ENCODE measurements around the gene PXMP4.
"Not testable (repeated sequence)": the region's sequence is repeated elsewhere in the genome, so short reads cannot be mapped to it uniquely, and the experiment has no call there.

Gene PXMP4

GRCh38 chr20:33709398-33709797 lies 10.7 kb downstream of the PXMP4 start:
- DNase-seq (ENCODE audit: extremely low spot score) = no peak
- POLR2A ChIA-PET = no interaction called here
- CTCF ChIA-PET = interaction anchor here (1.0 kb wide), 1 partner anchor 14 kb away, joined by 3 read pairs; no protein-coding TSS in a partner anchor
- no peak for TF ChIP-seq CTCF (IDR thresholded peaks at IDR 0.05; ENCODE audit: control extremely low read depth, extremely low read depth, low read depth, missing control alignments)

DNA sequence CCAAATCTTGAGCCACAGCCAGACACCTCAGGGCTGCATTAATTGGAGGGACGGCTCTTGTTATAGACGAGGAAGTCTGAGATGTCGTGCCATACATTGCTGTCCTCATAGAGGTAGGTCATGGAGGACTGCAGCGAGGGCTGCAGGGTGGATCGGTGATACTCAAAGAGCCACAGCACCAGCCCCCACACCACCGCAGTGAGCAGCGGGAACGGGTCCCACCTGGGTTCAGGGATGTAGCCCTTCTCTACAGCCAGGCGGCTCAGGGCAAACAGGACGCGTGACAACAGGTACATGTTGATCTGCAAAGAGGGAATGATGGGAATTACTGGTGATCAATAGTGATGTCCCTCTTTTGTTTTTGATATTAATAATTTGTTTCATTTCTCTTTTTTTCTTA lies 12.4 kb downstream of the PXMP4 start:
- no peak for TF ChIP-seq CTCF (IDR thresholded peaks at IDR 0.05; ENCODE audit: control extremely low read depth, extremely low read depth, low read depth, missing control alignments)
- POLR2A ChIA-PET = no interaction called here
- no peak for DNase-seq (ENCODE audit: extremely low spot score)
- CTCF ChIA-PET = no interaction called here

DNA sequence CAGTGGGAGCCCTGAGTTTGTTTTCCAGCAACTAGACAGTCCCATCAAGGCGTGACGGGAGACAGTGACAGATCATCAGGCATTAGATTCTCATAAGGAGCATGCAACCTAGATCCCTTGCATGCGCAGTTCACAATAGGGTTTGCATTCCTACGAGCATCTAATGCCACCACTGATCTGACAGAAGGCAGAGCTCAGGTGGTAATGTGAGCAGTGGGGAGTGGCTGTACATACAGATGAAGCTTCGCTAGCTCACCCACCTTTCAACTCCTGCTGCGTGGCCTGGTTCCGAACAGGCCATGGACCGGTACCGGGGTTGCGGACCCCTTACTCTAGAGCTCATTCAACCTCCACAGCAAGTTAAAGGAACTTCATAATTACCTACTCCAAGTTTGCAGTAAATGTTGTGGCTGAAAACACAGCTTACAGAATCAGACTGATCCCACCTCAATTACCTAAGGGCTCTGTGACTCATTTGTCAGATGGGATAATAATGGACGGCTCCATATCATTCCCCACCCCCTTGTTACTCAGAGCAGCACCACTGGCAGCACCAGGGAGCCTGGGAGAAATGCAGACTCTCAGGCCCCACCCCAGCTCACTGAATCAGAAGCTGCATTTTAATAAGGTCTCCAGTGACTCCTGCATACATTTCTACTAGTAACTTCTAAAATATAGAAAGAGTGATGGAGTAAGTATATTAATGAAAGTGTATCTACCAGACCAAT lies 15.7 kb downstream of the PXMP4 start:
- TF ChIP-seq CTCF (IDR thresholded peaks at IDR 0.05; ENCODE audit: control extremely low read depth, extremely low read depth, low read depth, missing control alignments) = no peak
- ChIA-PET CTCF (interaction anchor here (0.9 kb wide), 1 partner anchor 19 kb away, joined by 3 read pairs; no protein-coding TSS in a partner anchor), POLR2A (interaction anchor here (0.6 kb wide), 1 partner anchor 8 kb away, joined by 5 read pairs; no protein-coding TSS in a partner anchor)
- DNase-seq (ENCODE audit: extremely low spot score) = no peak

GRCh38 chr20:33703498-33704137 lies 16.5 kb downstream of the PXMP4 start:
- POLR2A ChIA-PET = no interaction called here
- CTCF ChIA-PET = interaction anchor here (0.9 kb wide), 1 partner anchor 20 kb away, joined by 3 read pairs; no protein-coding TSS in a partner anchor
- no peak for DNase-seq (ENCODE audit: extremely low spot score)
- TF ChIP-seq CTCF (IDR thresholded peaks at IDR 0.05; ENCODE audit: control extremely low read depth, extremely low read depth, low read depth, missing control alignments) = no peak

GRCh38 chr20:33702861-33703260 lies 17.2 kb downstream of the PXMP4 start:
- CTCF ChIA-PET = no interaction called here
- DNase-seq (ENCODE audit: extremely low spot score) = no peak
- POLR2A ChIA-PET = no interaction called here
- no peak for TF ChIP-seq CTCF (IDR thresholded peaks at IDR 0.05; ENCODE audit: control extremely low read depth, extremely low read depth, low read depth, missing control alignments)

- no peak for DNase-seq (ENCODE audit: extremely low spot score)
- no peak for TF ChIP-seq CTCF (IDR thresholded peaks at IDR 0.05; ENCODE audit: control extremely low read depth, extremely low read depth, low read depth, missing control alignments)
- ChIA-PET POLR2A (no interaction called here), CTCF (no interaction called here)
Measured at GRCh38 chr20:33701629-33702450, 18.3 kb downstream of the PXMP4 start.

DNA sequence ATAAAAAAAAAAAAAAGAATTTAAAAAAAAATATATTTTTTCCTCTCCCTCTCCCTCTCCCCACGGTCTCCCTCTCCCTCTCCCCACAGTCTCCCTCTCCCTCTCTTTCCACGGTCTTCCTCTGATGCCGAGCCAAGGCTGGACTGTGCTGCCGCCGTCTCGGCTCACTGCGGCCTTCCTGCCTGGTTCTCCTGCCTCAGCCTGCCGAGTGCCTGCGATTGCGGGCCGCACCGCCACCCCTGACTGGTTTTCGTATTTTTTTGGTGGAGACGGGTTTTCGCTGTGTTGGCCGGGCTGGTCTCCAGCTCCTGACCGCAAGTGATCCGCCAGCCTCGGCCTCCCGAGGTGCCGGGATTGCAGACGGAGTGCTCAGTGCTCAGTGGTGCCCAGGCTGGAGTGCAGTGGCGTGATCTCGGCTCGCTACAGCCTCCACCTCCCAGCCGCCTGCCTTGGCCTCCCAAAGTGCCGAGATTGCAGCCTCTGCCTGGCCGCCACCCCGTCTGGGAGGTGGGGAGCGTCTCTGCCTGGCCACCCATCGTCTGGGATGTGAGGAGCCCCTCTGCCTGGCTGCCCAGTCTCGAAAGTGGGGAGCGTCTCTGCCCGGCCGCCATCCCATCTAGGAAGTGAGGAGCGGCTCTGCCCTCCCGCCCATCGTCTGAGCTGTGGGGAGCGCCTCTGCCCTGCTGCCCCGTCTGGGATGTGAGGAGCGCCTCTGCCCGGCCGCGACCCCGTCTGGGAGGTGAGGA lies 19.2 kb downstream of the PXMP4 start:
- DNase-seq (ENCODE audit: extremely low spot score); POLR2A ChIA-PET; CTCF ChIA-PET: not testable (repeated sequence)

GRCh38 chr20:33698966-33699365 lies 21.1 kb downstream of the PXMP4 start:
- DNase-seq (ENCODE audit: extremely low spot score); CTCF ChIA-PET; POLR2A ChIA-PET: not testable (repeated sequence)

Data from GM10248 (cell line).